Measurements from ENCODE around the gene H3-3A.

H3-3A gene

DNA sequence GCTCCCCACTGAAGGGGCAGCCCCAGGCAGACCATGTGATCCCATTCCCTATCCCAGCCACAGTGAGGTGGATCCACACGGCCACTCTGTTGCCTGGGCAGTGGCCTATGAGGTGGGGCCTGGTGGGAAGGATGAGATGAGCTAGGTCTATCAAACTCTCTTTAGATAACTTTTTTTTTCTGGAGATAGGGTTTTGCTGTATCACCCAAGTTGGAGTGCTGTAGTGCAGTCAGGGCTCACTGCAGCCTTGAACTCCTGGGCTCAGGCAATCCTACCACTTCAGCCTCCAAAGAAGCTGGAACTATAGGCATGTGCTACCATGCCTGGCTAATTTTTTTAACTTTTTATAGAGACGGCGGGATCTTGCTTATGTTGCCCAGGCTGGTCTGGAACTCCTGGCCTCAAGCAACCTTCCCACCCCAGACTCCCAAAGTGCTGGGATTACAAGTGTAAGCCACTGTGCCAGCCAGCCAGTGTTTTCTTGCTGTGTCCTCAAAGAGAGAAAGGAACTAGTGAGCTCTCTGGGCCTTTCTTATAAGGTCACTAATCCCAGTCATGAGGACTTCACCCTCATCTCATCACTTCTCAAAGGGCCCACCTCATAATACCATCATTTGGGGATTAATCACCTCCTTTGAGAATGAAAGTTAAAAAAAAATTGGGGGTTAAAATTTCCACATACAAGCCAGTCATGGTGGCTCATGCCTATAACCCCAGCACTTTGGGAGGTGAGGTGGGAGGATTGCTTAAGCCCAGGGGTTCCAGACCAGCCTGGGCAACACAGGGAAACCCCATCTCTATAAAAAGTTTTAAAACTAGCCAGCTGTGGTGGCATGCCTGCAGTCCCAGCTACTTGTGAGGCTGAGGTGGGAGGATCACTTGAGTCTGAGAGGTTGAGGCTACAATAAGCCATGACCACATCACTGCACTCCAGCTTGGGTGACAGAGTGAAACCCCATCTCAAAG is 36.6 kb downstream of the H3-3A start:
- DNase-seq = no peak
- H3K36me3 ChIP-seq = no peaks in the 10 kb centered on the region
- TF ChIP-seq, protein P1, sequence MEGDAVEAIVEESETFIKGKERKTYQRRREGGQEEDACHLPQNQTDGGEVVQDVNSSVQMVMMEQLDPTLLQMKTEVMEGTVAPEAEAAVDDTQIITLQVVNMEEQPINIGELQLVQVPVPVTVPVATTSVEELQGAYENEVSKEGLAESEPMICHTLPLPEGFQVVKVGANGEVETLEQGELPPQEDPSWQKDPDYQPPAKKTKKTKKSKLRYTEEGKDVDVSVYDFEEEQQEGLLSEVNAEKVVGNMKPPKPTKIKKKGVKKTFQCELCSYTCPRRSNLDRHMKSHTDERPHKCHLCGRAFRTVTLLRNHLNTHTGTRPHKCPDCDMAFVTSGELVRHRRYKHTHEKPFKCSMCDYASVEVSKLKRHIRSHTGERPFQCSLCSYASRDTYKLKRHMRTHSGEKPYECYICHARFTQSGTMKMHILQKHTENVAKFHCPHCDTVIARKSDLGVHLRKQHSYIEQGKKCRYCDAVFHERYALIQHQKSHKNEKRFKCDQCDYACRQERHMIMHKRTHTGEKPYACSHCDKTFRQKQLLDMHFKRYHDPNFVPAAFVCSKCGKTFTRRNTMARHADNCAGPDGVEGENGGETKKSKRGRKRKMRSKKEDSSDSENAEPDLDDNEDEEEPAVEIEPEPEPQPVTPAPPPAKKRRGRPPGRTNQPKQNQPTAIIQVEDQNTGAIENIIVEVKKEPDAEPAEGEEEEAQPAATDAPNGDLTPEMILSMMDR (IDR thresholded peaks at IDR 0.05; ENCODE audit: low read depth, low read length) = no peak
- no peaks in the 10 kb centered on the region for H3K27me3 ChIP-seq (ENCODE audit: insufficient read depth, low read depth, severe bottlenecking)
- no peak overlapping the region for H3K27ac ChIP-seq
- H3K4me3 ChIP-seq (ENCODE audit: low read depth, low read length) = no peak overlapping the region
- H3K9me3 ChIP-seq (ENCODE audit: severe bottlenecking) = no peaks in the 10 kb centered on the region

DNA sequence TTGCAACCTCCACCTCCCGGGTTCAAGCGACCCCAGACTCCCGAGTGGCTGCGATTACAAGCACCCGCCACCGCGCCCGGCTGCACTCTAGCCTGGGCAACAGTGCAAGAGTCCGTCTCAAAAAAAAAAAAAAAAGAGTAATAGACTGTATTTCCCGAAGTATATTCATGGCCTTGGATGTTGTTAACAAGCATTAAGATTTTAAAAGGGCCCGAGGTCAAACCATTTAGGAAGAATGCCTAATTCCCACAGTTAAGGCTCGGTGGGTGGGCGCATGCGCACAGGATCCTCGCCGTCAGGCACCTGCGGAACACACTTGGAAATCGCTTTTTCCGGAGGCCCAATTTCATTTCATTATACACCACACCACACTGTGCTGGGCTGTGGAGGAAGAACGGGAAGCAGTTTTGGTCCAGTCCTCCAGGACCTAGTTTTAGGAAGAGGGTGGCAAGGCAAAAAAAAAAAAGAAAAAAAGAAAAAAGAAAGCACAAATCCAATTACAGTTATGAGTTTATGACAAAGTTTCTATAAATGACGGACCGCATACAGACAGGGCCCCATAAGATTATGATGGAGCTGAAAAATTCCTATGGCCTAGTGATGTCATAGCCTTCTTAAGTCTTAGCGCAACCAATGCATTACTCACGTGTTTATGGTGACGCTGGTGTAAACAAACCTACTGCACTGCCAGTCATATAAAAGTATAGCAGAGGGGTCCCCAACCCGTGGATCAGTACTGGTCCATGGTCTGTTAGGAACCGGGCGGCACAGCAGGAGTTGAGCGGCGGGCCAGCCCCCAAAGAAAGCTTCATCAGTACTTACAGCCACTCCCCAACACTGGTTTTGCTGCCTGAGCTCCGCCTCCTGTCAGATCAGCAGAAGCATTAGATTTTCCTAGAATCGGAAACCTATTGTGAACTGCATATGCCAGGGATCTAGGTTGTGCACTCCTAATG is 38.2 kb downstream of the H3-3A start:
- no peak for DNase-seq
- Histone ChIP-seq H3K36me3 (no peaks in the 10 kb centered on the region), H3K27ac (no peak overlapping the region), H3K4me3 (ENCODE audit: low read depth, low read length) (no peak overlapping the region), H3K27me3 (ENCODE audit: insufficient read depth, low read depth, severe bottlenecking) (no peaks in the 10 kb centered on the region), H3K9me3 (ENCODE audit: severe bottlenecking) (no peaks in the 10 kb centered on the region)
- TF ChIP-seq, protein P1 (IDR thresholded peaks at IDR 0.05; ENCODE audit: low read depth, low read length) = no peak

DNA sequence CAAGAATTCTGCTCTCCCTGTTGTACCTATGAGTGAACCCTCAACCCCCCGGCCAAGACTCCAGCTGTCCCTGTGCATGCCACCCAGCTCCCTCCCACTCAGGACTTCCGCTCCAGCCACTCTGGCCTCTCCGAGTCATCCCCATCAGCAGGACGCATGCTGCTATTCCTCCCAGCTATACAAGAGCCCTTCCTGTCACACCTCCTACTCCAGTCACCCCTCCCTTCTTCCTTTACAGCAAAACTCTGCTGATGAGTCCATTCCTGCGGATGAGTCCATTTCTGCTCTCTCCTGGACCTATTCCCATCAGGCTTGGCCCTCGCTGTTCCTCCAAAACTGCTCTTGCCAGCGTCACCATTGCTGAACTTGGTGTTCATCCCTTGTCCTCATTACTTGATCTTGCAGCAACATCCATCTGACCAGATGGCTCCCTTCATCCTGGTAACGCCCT is 42.2 kb downstream of the H3-3A start:
- TF ChIP-seq, protein P1 (IDR thresholded peaks at IDR 0.05; ENCODE audit: low read depth, low read length) = no peak
- H3K9me3 ChIP-seq (ENCODE audit: severe bottlenecking) = no peaks in the 10 kb centered on the region

DNA sequence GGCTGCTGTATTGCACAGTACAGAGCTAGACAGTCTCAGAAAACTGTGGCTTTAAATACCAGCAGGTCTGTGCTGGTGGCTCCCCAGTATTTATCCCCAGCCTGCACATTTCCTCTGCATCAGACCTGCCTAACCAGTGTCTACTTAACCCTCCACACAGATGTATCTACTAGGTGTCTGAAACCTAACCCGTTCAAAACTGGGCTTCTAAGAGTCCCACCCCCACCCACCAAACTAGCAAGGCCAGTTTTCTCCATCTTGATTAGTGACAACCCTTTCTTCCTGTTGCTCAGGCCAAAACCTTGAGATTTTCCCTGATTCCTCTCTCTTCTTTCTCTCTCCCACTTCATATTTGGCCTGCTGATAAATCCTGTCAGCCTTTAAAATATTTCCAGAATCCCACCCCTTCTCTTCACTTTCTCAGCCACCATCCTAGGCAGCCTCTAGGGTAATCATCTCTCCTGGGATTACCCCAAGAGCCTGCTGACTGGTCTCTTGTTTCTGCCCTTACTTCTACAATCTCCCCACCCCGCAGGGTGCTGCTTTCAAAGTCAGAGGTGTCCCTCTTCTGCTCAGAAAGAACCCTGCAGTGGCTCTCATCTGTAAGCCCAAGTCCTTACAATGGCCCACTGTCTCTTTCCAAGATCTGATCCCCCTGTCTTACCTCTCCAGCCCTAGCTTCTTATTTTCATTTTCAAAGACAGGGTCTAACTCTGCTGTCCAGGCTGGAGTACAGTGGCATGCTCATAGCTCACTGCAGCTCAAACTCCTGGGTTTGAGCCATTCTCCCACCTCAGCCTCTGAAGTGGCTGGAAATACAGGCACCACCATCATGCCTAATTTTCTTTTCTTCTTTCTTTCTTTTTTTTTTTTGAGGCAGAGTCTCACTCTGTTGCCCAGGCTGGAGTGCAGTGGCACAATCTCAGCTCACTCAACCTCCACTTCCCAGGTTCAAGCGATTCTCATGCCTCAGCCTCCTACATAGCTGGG is 45.2 kb downstream of the H3-3A start:
- no peaks in the 10 kb centered on the region for H3K27me3 ChIP-seq (ENCODE audit: insufficient read depth, low read depth, severe bottlenecking)
- H3K36me3 ChIP-seq = no peaks in the 10 kb centered on the region
- TF ChIP-seq, protein P1 (IDR thresholded peaks at IDR 0.05; ENCODE audit: low read depth, low read length) = no peak
- no peak overlapping the region for H3K27ac ChIP-seq
- H3K9me3 ChIP-seq (ENCODE audit: severe bottlenecking) = no peaks in the 10 kb centered on the region
- DNase-seq = no peak
- no peak overlapping the region for H3K4me3 ChIP-seq (ENCODE audit: low read depth, low read length)

More for the DNA sequence above, 42.2 kb downstream of the H3-3A start:
- no peak overlapping the region for H3K27ac ChIP-seq
- H3K4me3 ChIP-seq (ENCODE audit: low read depth, low read length) = no peak overlapping the region
- H3K27me3 ChIP-seq (ENCODE audit: insufficient read depth, low read depth, severe bottlenecking) = no peaks in the 10 kb centered on the region
- no peaks in the 10 kb centered on the region for H3K36me3 ChIP-seq
- no peak for DNase-seq

Data from WERI-Rb-1 (cell line).